Prostate gland (tissue), 2 donors: ENCODE measurements around the gene ARHGAP24. TPM values are rescaled to one million over a fixed set of nuclear protein-coding genes. Genes with fewer than 3 reads are reported as not detected.

Source experiments
- DNase-seq: peaks from one replicate; pipeline ENCODE4 v3.0.0-alpha.2; 2019; ENCODE audit warnings: low spot score
- H3K27ac ChIP-seq, 2 donors: fragments of 200-600 bp; sonication (generic); 2 replicates each; pipeline ENCODE4 v1.5.1; 2017 to 2019
- H3K27me3 ChIP-seq: fragments of 200-600 bp; sonication (generic); replicated peaks from 2 replicates; pipeline ENCODE4 v1.5.1; 2019; ENCODE audit not compliant: insufficient read depth
- H3K36me3 ChIP-seq, 2 donors: fragments of 200-600 bp; sonication (generic); 1 replicate in 1 of 2; 2 replicates in 1 of 2; pipeline versions ENCODE4 v1.5.1 to v1.8.1; 2017 to 2019
- H3K4me1 ChIP-seq: fragments of 200-600 bp; sonication (generic); replicated peaks from 2 replicates; pipeline ENCODE4 v1.5.1; 2019
- H3K4me3 ChIP-seq, 2 donors: fragments of 200-600 bp; sonication (generic); 2 replicates each; pipeline ENCODE4 v1.5.1; 2017 to 2019
- H3K9me3 ChIP-seq: fragments of 200-600 bp; sonication (generic); 2 replicates; pipeline ENCODE4 v1.5.1; 2017
- POLR2A ChIP-seq: fragments of 450-650 bp; IDR thresholded peaks from one replicate; pipeline ENCODE4 v1.6.1; 2016; ENCODE audit warnings: antibody characterized with exemption, mild to moderate bottlenecking
- POLR2AphosphoS5 ChIP-seq: sonication (generic); formaldehyde crosslinking; IDR thresholded peaks from one replicate; pipeline ENCODE4 v1.6.1; 2017; ENCODE audit warnings: antibody characterized with exemption
- WGBS: methylation state at CpG from one replicate; pipeline ENCODE4 v1.1.5; 2018; 5-methylcytosine and 5-hydroxymethylcytosine counted together
- intact Hi-C: fragments of 100-400 bp; cut with DNase I; formaldehyde crosslinking; loops from one replicate; pipeline ENCODE4 v1.14.2; 2022
- total RNA-seq, 2 donors: library from RNA; depleted of rRNA; stranded (reverse); fragments of >200 nt; gene quantifications; one replicate each; pipeline ENCODE4 v1.1.0, GENCODE V29; 2016
- TF ChIP-seq, protein P1 (sequence below), 4 experiments: fragments of 200-600 bp in 2 of 4; fragments of 450-650 bp in 2 of 4; sonication (generic) in 2 of 4; IDR thresholded peaks; 1 replicate in 3 of 4; 2 replicates in 1 of 4; pipeline ENCODE4 v1.5.1; 2016 to 2019; ENCODE audit warnings: antibody characterized with exemption in 4 of 4, mild to moderate bottlenecking in 2 of 4, moderate library complexity in 2 of 4

Gene ARHGAP24
- total RNA-seq, 2 donors from 2014 or later, result 6.7 to 7.4 TPM

- DNase-seq, result no peak
- Histone ChIP-seq H3K4me1 (no peaks in the 10 kb centered on the region), H3K36me3 (no peaks in the 10 kb centered on the region), H3K9me3 (no peaks in the 10 kb centered on the region), H3K27ac (no peak overlapping the region), H3K4me3 (no peak overlapping the region), H3K27me3 (no peaks in the 10 kb centered on the region)
- intact Hi-C loops, result no loop called here
- TF ChIP-seq, protein P1, sequence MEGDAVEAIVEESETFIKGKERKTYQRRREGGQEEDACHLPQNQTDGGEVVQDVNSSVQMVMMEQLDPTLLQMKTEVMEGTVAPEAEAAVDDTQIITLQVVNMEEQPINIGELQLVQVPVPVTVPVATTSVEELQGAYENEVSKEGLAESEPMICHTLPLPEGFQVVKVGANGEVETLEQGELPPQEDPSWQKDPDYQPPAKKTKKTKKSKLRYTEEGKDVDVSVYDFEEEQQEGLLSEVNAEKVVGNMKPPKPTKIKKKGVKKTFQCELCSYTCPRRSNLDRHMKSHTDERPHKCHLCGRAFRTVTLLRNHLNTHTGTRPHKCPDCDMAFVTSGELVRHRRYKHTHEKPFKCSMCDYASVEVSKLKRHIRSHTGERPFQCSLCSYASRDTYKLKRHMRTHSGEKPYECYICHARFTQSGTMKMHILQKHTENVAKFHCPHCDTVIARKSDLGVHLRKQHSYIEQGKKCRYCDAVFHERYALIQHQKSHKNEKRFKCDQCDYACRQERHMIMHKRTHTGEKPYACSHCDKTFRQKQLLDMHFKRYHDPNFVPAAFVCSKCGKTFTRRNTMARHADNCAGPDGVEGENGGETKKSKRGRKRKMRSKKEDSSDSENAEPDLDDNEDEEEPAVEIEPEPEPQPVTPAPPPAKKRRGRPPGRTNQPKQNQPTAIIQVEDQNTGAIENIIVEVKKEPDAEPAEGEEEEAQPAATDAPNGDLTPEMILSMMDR (IDR thresholded peaks at IDR 0.05), result no peak
- TF ChIP-seq POLR2A (no peak), POLR2AphosphoS5 (no peak)
- 93% methylated on average over 3 of the region's 3 CpGs for WGBS
These were observed 194.3 kb downstream of the ARHGAP24 start for GRCh38 chr4:85669204-85669603.

- no peak for TF ChIP-seq POLR2AphosphoS5
- no peak for TF ChIP-seq POLR2A
- TF ChIP-seq, protein P1 (IDR thresholded peaks at IDR 0.05), result no peak
- Histone ChIP-seq H3K27me3 (no peaks in the 10 kb centered on the region), H3K27ac (no peak overlapping the region), H3K4me3 (no peak overlapping the region), H3K9me3 (no peaks in the 10 kb centered on the region), H3K4me1 (no peaks in the 10 kb centered on the region), H3K36me3 (no peaks in the 10 kb centered on the region)
- intact Hi-C loops, result no loop called here
- WGBS, result 42% methylated on average over 3 of the region's 3 CpGs
- no peak for DNase-seq
These were observed 195.1 kb downstream of the ARHGAP24 start for GRCh38 chr4:85669992-85670548.

DNA sequence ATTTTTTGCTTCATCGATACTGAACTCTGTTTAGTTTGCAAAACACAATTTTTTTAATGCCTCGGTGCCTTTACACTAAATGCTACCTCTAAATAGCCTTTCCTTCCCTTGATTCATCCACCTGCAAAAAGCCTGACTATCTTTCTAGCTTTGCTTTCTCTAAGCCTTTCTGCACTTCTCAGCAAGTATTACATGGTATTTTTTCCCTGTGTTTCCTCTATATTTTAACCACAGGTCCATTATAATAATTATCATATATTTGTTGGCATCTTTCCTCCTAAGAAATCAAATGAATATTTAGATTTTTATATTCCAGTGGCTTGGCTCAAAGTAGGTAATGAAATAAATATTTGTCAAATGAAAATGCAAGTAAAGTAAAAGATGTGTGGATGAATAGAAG lies 196.2 kb downstream of the ARHGAP24 start:
- DNase-seq, result no peak
- Histone ChIP-seq H3K9me3 (no peaks in the 10 kb centered on the region), H3K27me3 (no peaks in the 10 kb centered on the region), H3K27ac (no peak overlapping the region), H3K4me3 (no peak overlapping the region), H3K36me3 (no peaks in the 10 kb centered on the region), H3K4me1 (no peaks in the 10 kb centered on the region)
- TF ChIP-seq, protein P1 (IDR thresholded peaks at IDR 0.05), result no peak
- TF ChIP-seq POLR2AphosphoS5, result no peak
- no peak for TF ChIP-seq POLR2A
- intact Hi-C loops, result no loop called here
- 92% methylated on average over 2 of the region's 2 CpGs for WGBS

DNA sequence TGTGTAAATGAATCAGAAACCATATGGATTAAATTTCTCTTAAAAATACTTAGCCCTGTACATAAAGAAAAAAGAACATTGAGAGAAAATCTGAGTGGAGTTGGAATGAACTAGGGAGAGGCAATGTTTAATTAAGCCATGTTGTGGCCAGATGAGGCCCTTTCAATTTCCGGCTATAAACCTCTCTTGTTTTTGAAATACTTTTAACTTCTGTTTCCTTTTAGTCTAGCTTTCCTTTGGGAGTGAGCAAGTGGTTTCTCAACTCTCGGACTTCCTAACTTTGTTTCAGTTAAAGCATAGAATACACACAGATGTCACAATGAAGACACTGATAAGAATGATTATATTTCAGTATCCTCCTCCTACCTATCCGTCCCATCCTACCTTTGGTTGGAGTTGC lies 197.2 kb downstream of the ARHGAP24 start:
- 29% methylated on average over 3 of the region's 3 CpGs for WGBS
- H3K27ac ChIP-seq, result no peak overlapping the region
- TF ChIP-seq, protein P1 (IDR thresholded peaks at IDR 0.05), result no peak
- TF ChIP-seq POLR2AphosphoS5, result no peak
- no peak for TF ChIP-seq POLR2A

DNA sequence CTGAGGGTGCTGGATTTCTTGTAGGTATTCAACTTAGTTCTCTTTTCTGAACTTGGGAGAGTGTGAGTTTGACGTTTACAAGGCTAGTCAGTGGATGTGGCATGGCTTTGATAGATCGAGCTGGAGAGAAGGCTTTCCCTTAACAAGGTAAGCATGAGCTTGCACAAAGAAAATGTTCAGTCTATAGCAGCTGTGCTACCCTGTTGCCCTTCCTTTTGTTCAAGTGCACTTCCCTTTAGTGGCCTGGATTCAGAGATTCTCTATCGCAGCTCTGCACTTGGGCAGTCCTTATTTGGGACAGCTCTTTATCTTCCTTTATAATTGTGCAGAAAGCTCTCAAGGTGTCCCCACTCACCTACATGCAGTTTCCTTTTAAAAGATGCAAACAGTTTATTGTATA lies 198.0 kb downstream of the ARHGAP24 start:
- Histone ChIP-seq H3K4me3 (no peak overlapping the region), H3K27ac (no peak overlapping the region), H3K4me1 (no peaks in the 10 kb centered on the region), H3K36me3 (no peaks in the 10 kb centered on the region), H3K9me3 (no peaks in the 10 kb centered on the region), H3K27me3 (no peaks in the 10 kb centered on the region)
- intact Hi-C loops, result no loop called here
- 75% methylated on average over 3 of the region's 3 CpGs for WGBS
- no peak for DNase-seq
- no peak for TF ChIP-seq POLR2A

More for the DNA sequence above, 197.2 kb downstream of the ARHGAP24 start:
- intact Hi-C loops, result no loop called here
- Histone ChIP-seq H3K4me3 (no peak overlapping the region), H3K27me3 (no peaks in the 10 kb centered on the region), H3K36me3 (no peaks in the 10 kb centered on the region), H3K9me3 (no peaks in the 10 kb centered on the region), H3K4me1 (no peaks in the 10 kb centered on the region)
- DNase-seq, result no peak
